Measurements from ENCODE around the gene IFNAR1.

IFNAR1 gene

GRCh38 chr21:33313183-33313582, 11.6 kb upstream of the IFNAR1 start:
- no peak overlapping the region for H3K23ac ChIP-seq (ENCODE audit: low read depth, low read length, poor library complexity)
- H3K9me3 ChIP-seq (replicated peaks in 1 of 2; ENCODE audit: control insufficient read depth in 2 of 2, insufficient read depth in 1 of 2, low read depth in 1 of 2, low read length in 2 of 2) = peaks cover 2 to 12% of the 10 kb centered on the region in 2 donors
- no peak overlapping the region for H3K14ac ChIP-seq (ENCODE audit: low read length)
- H3K4me2 ChIP-seq (ENCODE audit: insufficient read depth, low read length, poor library complexity, severe bottlenecking) = no peak overlapping the region
- no peak overlapping the region for H4K8ac ChIP-seq (ENCODE audit: low read depth, low read length)
- H3K18ac ChIP-seq (ENCODE audit: low read length) = no peak overlapping the region
- DNase-seq (ENCODE audit: low spot score) = no peak
- no peaks in the 10 kb centered on the region for H3K4me1 ChIP-seq (ENCODE audit: control insufficient read depth in 2 of 2, insufficient read depth in 1 of 2, low read depth in 1 of 2, low read length in 2 of 2)
- H3K4ac ChIP-seq (ENCODE audit: low read length) = no peak overlapping the region
- no peak overlapping the region for H4K91ac ChIP-seq (ENCODE audit: low read depth, low read length, poor library complexity)
- H2BK12ac ChIP-seq (ENCODE audit: low read length) = no peak overlapping the region
- no peaks in the 10 kb centered on the region for H3K36me3 ChIP-seq (replicated peaks in 1 of 2; ENCODE audit: control insufficient read depth in 2 of 2, insufficient read depth in 2 of 2, low read length in 2 of 2)
- H3K79me1 ChIP-seq (ENCODE audit: low read depth, low read length) = no peaks in the 10 kb centered on the region
- peaks cover 0 to 2% (median 0%) of the 10 kb centered on the region in 3 experiments for H3K27me3 ChIP-seq (ENCODE audit: control insufficient read depth in 3 of 3, insufficient read depth in 3 of 3, low read depth in 1 of 3, low read length in 3 of 3)
- H2AK5ac ChIP-seq (ENCODE audit: low read depth, low read length) = no peak overlapping the region
- no peak overlapping the region for H2BK5ac ChIP-seq (ENCODE audit: low read length)
- no peak overlapping the region for H3K9ac ChIP-seq (ENCODE audit: low read depth, low read length, poor library complexity)
- H2BK120ac ChIP-seq (ENCODE audit: low read depth, low read length) = no peak overlapping the region
- no peak overlapping the region for H3K27ac ChIP-seq (replicated peaks; ENCODE audit: low read length)
- WGBS, 2 donors (ENCODE audit: extremely low coverage in 2 of 2, insufficient read length in 2 of 2, insufficient replicate concordance in 1 of 2) = no CpG with 5 or more reads among the region's 1 CpG
- H3K4me3 ChIP-seq (ENCODE audit: low read length in 2 of 2) = no peak overlapping the region
- no peak overlapping the region for H2AFZ ChIP-seq (ENCODE audit: low read length)
- no peak overlapping the region for H2BK15ac ChIP-seq (ENCODE audit: low read length)

- Histone ChIP-seq H3K4me1 (ENCODE audit: control insufficient read depth in 2 of 2, insufficient read depth in 1 of 2, low read depth in 1 of 2, low read length in 2 of 2) (no peaks in the 10 kb centered on the region), H2BK120ac (ENCODE audit: low read depth, low read length) (no peak overlapping the region), H3K4ac (ENCODE audit: low read length) (no peak overlapping the region), H3K4me2 (ENCODE audit: insufficient read depth, low read length, poor library complexity, severe bottlenecking) (no peak overlapping the region), H2AK5ac (ENCODE audit: low read depth, low read length) (no peak overlapping the region), H3K36me3 (replicated peaks in 1 of 2; ENCODE audit: control insufficient read depth in 2 of 2, insufficient read depth in 2 of 2, low read length in 2 of 2) (no peaks in the 10 kb centered on the region), H3K14ac (ENCODE audit: low read length) (no peak overlapping the region), H2BK12ac (ENCODE audit: low read length) (no peak overlapping the region), H2AFZ (ENCODE audit: low read length) (no peak overlapping the region), H4K8ac (ENCODE audit: low read depth, low read length) (no peak overlapping the region), H2BK5ac (ENCODE audit: low read length) (no peak overlapping the region), H3K27ac (replicated peaks; ENCODE audit: low read length) (no peak overlapping the region), H3K9me3 (replicated peaks in 1 of 2; ENCODE audit: control insufficient read depth in 2 of 2, insufficient read depth in 1 of 2, low read depth in 1 of 2, low read length in 2 of 2) (peaks cover 2 to 12% of the 10 kb centered on the region in 2 donors), H3K18ac (ENCODE audit: low read length) (no peak overlapping the region), H2BK15ac (ENCODE audit: low read length) (no peak overlapping the region), H3K79me1 (ENCODE audit: low read depth, low read length) (no peaks in the 10 kb centered on the region), H3K4me3 (ENCODE audit: low read length in 2 of 2) (no peak overlapping the region), H3K27me3 (ENCODE audit: control insufficient read depth in 3 of 3, insufficient read depth in 3 of 3, low read depth in 1 of 3, low read length in 3 of 3) (peaks cover 0 to 2% (median 0%) of the 10 kb centered on the region in 3 experiments), H3K9ac (ENCODE audit: low read depth, low read length, poor library complexity) (no peak overlapping the region), H4K91ac (ENCODE audit: low read depth, low read length, poor library complexity) (no peak overlapping the region), H3K23ac (ENCODE audit: low read depth, low read length, poor library complexity) (no peak overlapping the region)
- DNase-seq (ENCODE audit: low spot score) = no peak
- 100% methylated on average over 1 of the region's 4 CpGs; no CpG with 5 or more reads in 1 of the 2 donors for WGBS, 2 donors (ENCODE audit: extremely low coverage in 2 of 2, insufficient read length in 2 of 2, insufficient replicate concordance in 1 of 2)
These were observed 11.2 kb upstream of the IFNAR1 start for GRCh38 chr21:33313611-33314010.

- WGBS, 2 donors (ENCODE audit: extremely low coverage in 2 of 2, insufficient read length in 2 of 2, insufficient replicate concordance in 1 of 2) = no CpG with 5 or more reads among the region's 4 CpGs
- no peaks in the 10 kb centered on the region for H3K79me1 ChIP-seq (ENCODE audit: low read depth, low read length)
- H3K4me2 ChIP-seq (ENCODE audit: insufficient read depth, low read length, poor library complexity, severe bottlenecking) = no peak overlapping the region
- peaks cover 0 to 2% (median 0%) of the 10 kb centered on the region in 3 experiments for H3K27me3 ChIP-seq (ENCODE audit: control insufficient read depth in 3 of 3, insufficient read depth in 3 of 3, low read depth in 1 of 3, low read length in 3 of 3)
- no peaks in the 10 kb centered on the region for H3K4me1 ChIP-seq (ENCODE audit: control insufficient read depth in 2 of 2, insufficient read depth in 1 of 2, low read depth in 1 of 2, low read length in 2 of 2)
- no peak overlapping the region for H2BK120ac ChIP-seq (ENCODE audit: low read depth, low read length)
- DNase-seq (ENCODE audit: low spot score) = no peak
- no peak overlapping the region for H4K91ac ChIP-seq (ENCODE audit: low read depth, low read length, poor library complexity)
- H2AFZ ChIP-seq (ENCODE audit: low read length) = no peak overlapping the region
- H3K4me3 ChIP-seq (ENCODE audit: low read length in 2 of 2) = no peak overlapping the region
- H3K27ac ChIP-seq (replicated peaks; ENCODE audit: low read length) = no peak overlapping the region
- no peaks in the 10 kb centered on the region for H3K36me3 ChIP-seq (replicated peaks in 1 of 2; ENCODE audit: control insufficient read depth in 2 of 2, insufficient read depth in 2 of 2, low read length in 2 of 2)
- H2BK15ac ChIP-seq (ENCODE audit: low read length) = no peak overlapping the region
- no peak overlapping the region for H4K8ac ChIP-seq (ENCODE audit: low read depth, low read length)
- no peak overlapping the region for H3K9ac ChIP-seq (ENCODE audit: low read depth, low read length, poor library complexity)
- no peak overlapping the region for H3K23ac ChIP-seq (ENCODE audit: low read depth, low read length, poor library complexity)
- no peak overlapping the region for H3K4ac ChIP-seq (ENCODE audit: low read length)
- H3K9me3 ChIP-seq (replicated peaks in 1 of 2; ENCODE audit: control insufficient read depth in 2 of 2, insufficient read depth in 1 of 2, low read depth in 1 of 2, low read length in 2 of 2) = peaks cover 2 to 12% of the 10 kb centered on the region in 2 donors
- H2BK5ac ChIP-seq (ENCODE audit: low read length) = no peak overlapping the region
- H3K18ac ChIP-seq (ENCODE audit: low read length) = no peak overlapping the region
- no peak overlapping the region for H3K14ac ChIP-seq (ENCODE audit: low read length)
- H2AK5ac ChIP-seq (ENCODE audit: low read depth, low read length) = no peak overlapping the region
- no peak overlapping the region for H2BK12ac ChIP-seq (ENCODE audit: low read length)
These were observed 10.7 kb upstream of the IFNAR1 start for GRCh38 chr21:33314111-33314510.

- no peak overlapping the region for H3K4me2 ChIP-seq (ENCODE audit: insufficient read depth, low read length, poor library complexity, severe bottlenecking)
- no peak overlapping the region for H2BK15ac ChIP-seq (ENCODE audit: low read length)
- no peak overlapping the region for H2AK5ac ChIP-seq (ENCODE audit: low read depth, low read length)
- H3K14ac ChIP-seq (ENCODE audit: low read length) = no peak overlapping the region
- H2BK12ac ChIP-seq (ENCODE audit: low read length) = no peak overlapping the region
- H3K4ac ChIP-seq (ENCODE audit: low read length) = no peak overlapping the region
- no peak for DNase-seq (ENCODE audit: low spot score)
- peaks cover 2 to 9% of the 10 kb centered on the region in 2 donors for H3K9me3 ChIP-seq (replicated peaks in 1 of 2; ENCODE audit: control insufficient read depth in 2 of 2, insufficient read depth in 1 of 2, low read depth in 1 of 2, low read length in 2 of 2)
- no peak overlapping the region for H3K18ac ChIP-seq (ENCODE audit: low read length)
- no peak overlapping the region for H2AFZ ChIP-seq (ENCODE audit: low read length)
- no peaks in the 10 kb centered on the region for H3K36me3 ChIP-seq (replicated peaks in 1 of 2; ENCODE audit: control insufficient read depth in 2 of 2, insufficient read depth in 2 of 2, low read length in 2 of 2)
- H3K79me1 ChIP-seq (ENCODE audit: low read depth, low read length) = no peaks in the 10 kb centered on the region
- no peak overlapping the region for H2BK5ac ChIP-seq (ENCODE audit: low read length)
- no CpG with 5 or more reads among the region's 5 CpGs for WGBS, 2 donors (ENCODE audit: extremely low coverage in 2 of 2, insufficient read length in 2 of 2, insufficient replicate concordance in 1 of 2)
- peaks cover 0 to 2% (median 0%) of the 10 kb centered on the region in 3 experiments for H3K27me3 ChIP-seq (ENCODE audit: control insufficient read depth in 3 of 3, insufficient read depth in 3 of 3, low read depth in 1 of 3, low read length in 3 of 3)
- H3K4me3 ChIP-seq (ENCODE audit: low read length in 2 of 2) = no peak overlapping the region
- H2BK120ac ChIP-seq (ENCODE audit: low read depth, low read length) = no peak overlapping the region
- no peak overlapping the region for H3K9ac ChIP-seq (ENCODE audit: low read depth, low read length, poor library complexity)
- H4K91ac ChIP-seq (ENCODE audit: low read depth, low read length, poor library complexity) = no peak overlapping the region
- no peaks in the 10 kb centered on the region for H3K4me1 ChIP-seq (ENCODE audit: control insufficient read depth in 2 of 2, insufficient read depth in 1 of 2, low read depth in 1 of 2, low read length in 2 of 2)
- H3K27ac ChIP-seq (replicated peaks; ENCODE audit: low read length) = no peak overlapping the region
- no peak overlapping the region for H4K8ac ChIP-seq (ENCODE audit: low read depth, low read length)
- no peak overlapping the region for H3K23ac ChIP-seq (ENCODE audit: low read depth, low read length, poor library complexity)
These were observed 8.6 kb upstream of the IFNAR1 start for GRCh38 chr21:33315946-33316710.

Data from neuronal stem cell (in vitro differentiated cells).